Neural progenitor cell (in vitro differentiated cells): ENCODE measurements around the gene PRRT2. TPM values are rescaled to one million over a fixed set of nuclear protein-coding genes. Genes with fewer than 3 reads are reported as not detected.

ENCODE experiments used
- DNase-seq: peaks from one replicate; pipeline ENCODE4 v3.0.0-alpha.2; 2016; ENCODE audit warnings: low spot score
- H2AFZ ChIP-seq: fragments of 200-600 bp; sonication (generic); replicated peaks from 2 replicates; pipeline ENCODE4 v1.6.1; 2016; ENCODE audit warnings: antibody characterized with exemption
- H3F3A ChIP-seq: fragments of 200-600 bp; sonication (generic); 2 replicates; pipeline ENCODE4 v1.6.1; 2016; ENCODE audit warnings: antibody characterized with exemption, low read depth
- H3K27ac ChIP-seq: fragments of 200-600 bp; sonication (generic); 2 replicates; pipeline ENCODE4 v1.5.1; 2016; ENCODE audit warnings: mild to moderate bottlenecking
- H3K27me3 ChIP-seq: fragments of 200-600 bp; sonication (generic); 2 replicates; pipeline ENCODE4 v1.6.1; 2016; ENCODE audit warnings: mild to moderate bottlenecking, moderate library complexity
- H3K36me3 ChIP-seq: fragments of 200-600 bp; sonication (generic); 2 replicates; pipeline ENCODE4 v1.5.1; 2016
- H3K4me1 ChIP-seq: fragments of 200-600 bp; sonication (generic); 2 replicates; pipeline ENCODE4 v1.6.1; 2016; ENCODE audit warnings: mixed run types
- H3K4me2 ChIP-seq: fragments of 200-600 bp; sonication (generic); 2 replicates; pipeline ENCODE4 v1.6.1; 2016
- H3K4me3 ChIP-seq: fragments of 200-600 bp; sonication (generic); 2 replicates; pipeline ENCODE4 v1.5.1; 2016
- H3K79me2 ChIP-seq: fragments of 200-600 bp; sonication (generic); 2 replicates; pipeline ENCODE4 v1.6.1; 2016; ENCODE audit warnings: low read depth
- H3K9ac ChIP-seq: fragments of 200-600 bp; sonication (generic); 2 replicates; pipeline ENCODE4 v1.6.1; 2016
- H3K9me3 ChIP-seq: fragments of 200-600 bp; sonication (generic); 2 replicates; pipeline ENCODE4 v1.5.1; 2016; ENCODE audit warnings: low read depth
- H4K20me1 ChIP-seq: fragments of 200-600 bp; sonication (generic); 2 replicates; pipeline ENCODE4 v1.6.1; 2016; ENCODE audit warnings: low read depth
- H3K27ac Mint-ChIP-seq: 3 replicates; pipeline ENCODE4 v1.8.0; 2021; ENCODE audit warnings: mixed read lengths
- H3K27me3 Mint-ChIP-seq: 2 replicates; pipeline ENCODE4 v1.8.0; 2022; ENCODE audit warnings: low read depth, mild to moderate bottlenecking, inconsistent platforms, moderate library complexity, mixed read lengths; ENCODE audit not compliant: insufficient read depth
- H3K36me3 Mint-ChIP-seq: 3 replicates; pipeline ENCODE4 v1.8.0; 2021; ENCODE audit warnings: mixed read lengths
- H3K4me1 Mint-ChIP-seq: 3 replicates; pipeline ENCODE4 v1.8.0; 2021; ENCODE audit warnings: mixed read lengths
- H3K4me3 Mint-ChIP-seq: 3 replicates; pipeline ENCODE4 v1.8.0; 2021; ENCODE audit warnings: mild to moderate bottlenecking, moderate library complexity, mixed read lengths
- H3K9me3 Mint-ChIP-seq: 3 replicates; pipeline ENCODE4 v1.8.0; 2020; ENCODE audit warnings: mixed read lengths
- EZH2 ChIP-seq: fragments of 200-600 bp; sonication (generic); IDR thresholded peaks from 2 replicates; pipeline ENCODE4 v1.6.1; 2017; ENCODE audit warnings: antibody characterized with exemption, mild to moderate bottlenecking, moderate library complexity
- EZH2phosphoT487 ChIP-seq: fragments of 200-600 bp; sonication (generic); IDR thresholded peaks from 2 replicates; pipeline ENCODE4 v1.6.1; 2017; ENCODE audit warnings: antibody characterized with exemption
- total RNA-seq: library from RNA; depleted of rRNA; stranded (reverse); fragments of >200 nt; gene quantifications from 2 replicates; pipeline ENCODE4 v1.2.3, GENCODE V29; 2015; ENCODE audit warnings: low replicate concordance
- TF ChIP-seq, protein P1 (sequence below): fragments of 200-600 bp; sonication (generic); IDR thresholded peaks from 2 replicates; pipeline ENCODE4 v1.5.1; 2017; ENCODE audit warnings: antibody characterized with exemption, mild to moderate bottlenecking

PRRT2 gene
- total RNA-seq, 1 donor from 2014 or later, result 23.5 TPM

DNA sequence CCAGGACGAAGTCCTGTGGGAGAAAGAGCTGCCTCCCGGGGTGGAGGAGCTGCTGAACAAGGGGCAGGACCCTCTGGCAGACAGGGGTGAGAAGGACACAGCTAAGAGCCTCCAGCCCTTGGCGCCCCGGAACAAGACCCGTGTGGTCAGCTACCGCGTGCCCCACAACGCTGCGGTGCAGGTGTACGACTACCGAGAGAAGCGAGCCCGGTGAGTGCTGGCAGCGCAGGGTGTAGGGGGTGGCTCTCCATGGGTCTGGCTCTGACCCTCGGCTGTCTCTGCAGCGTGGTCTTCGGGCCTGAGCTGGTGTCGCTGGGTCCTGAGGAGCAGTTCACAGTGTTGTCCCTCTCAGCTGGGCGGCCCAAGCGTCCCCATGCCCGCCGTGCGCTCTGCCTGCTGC lies 29.6 kb downstream of the PRRT2 start:
- TF ChIP-seq EZH2phosphoT487, result no peak
- Histone ChIP-seq H3K9ac (no peak overlapping the region), H3K4me3 (no peak overlapping the region), H3F3A (no peaks in the 10 kb centered on the region), H3K27ac (no peak overlapping the region), H3K36me3 (no peaks in the 10 kb centered on the region), H4K20me1 (no peaks in the 10 kb centered on the region), H3K4me2 (no peak overlapping the region), H3K4me1 (no peaks in the 10 kb centered on the region), H3K9me3 (no peaks in the 10 kb centered on the region), H2AFZ (no peak overlapping the region), H3K79me2 (no peaks in the 10 kb centered on the region), H3K27me3 (no peaks in the 10 kb centered on the region)
- no peaks in the 10 kb centered on the region for H3K4me1 Mint-ChIP-seq
- H3K4me3 Mint-ChIP-seq, result no peak overlapping the region
- no peaks in the 10 kb centered on the region for H3K9me3 Mint-ChIP-seq
- no peak for DNase-seq
- no peaks in the 10 kb centered on the region for H3K36me3 Mint-ChIP-seq
- no peak overlapping the region for H3K27ac Mint-ChIP-seq
- H3K27me3 Mint-ChIP-seq, result peaks cover 4% of the 10 kb centered on the region

DNA sequence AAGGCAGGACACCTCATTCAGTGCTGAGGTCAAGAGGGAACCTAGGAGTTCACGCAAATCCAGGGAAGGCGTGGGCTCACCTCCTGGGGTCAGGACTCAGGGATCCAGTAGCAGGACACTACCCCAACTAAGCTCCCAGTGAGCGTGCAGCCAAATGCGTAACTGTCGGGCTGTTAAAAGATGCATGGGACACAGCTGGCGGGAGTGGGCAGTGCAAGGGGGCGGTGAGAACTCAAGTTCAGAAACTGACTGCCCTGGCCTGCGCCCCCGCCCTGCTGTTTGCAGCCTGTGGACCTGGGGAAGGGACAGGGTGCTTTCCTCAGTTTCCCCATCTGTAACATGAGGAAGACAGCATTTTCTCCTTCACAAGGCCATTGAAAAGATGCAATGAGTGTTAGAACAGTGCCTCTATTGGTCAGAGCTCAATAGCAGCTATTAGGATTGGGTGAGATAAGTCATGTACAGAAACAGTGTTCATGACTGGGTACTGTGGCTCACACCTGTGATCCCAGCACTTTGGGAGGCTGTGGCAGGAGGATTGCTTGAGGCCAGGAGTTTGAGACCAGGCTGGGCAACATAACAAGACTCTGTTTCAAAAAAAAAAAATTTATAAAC lies 30.8 kb downstream of the PRRT2 start:
- no peak overlapping the region for H2AFZ ChIP-seq
- TF ChIP-seq EZH2 (no peak), EZH2phosphoT487 (no peak)
- TF ChIP-seq, protein P1, sequence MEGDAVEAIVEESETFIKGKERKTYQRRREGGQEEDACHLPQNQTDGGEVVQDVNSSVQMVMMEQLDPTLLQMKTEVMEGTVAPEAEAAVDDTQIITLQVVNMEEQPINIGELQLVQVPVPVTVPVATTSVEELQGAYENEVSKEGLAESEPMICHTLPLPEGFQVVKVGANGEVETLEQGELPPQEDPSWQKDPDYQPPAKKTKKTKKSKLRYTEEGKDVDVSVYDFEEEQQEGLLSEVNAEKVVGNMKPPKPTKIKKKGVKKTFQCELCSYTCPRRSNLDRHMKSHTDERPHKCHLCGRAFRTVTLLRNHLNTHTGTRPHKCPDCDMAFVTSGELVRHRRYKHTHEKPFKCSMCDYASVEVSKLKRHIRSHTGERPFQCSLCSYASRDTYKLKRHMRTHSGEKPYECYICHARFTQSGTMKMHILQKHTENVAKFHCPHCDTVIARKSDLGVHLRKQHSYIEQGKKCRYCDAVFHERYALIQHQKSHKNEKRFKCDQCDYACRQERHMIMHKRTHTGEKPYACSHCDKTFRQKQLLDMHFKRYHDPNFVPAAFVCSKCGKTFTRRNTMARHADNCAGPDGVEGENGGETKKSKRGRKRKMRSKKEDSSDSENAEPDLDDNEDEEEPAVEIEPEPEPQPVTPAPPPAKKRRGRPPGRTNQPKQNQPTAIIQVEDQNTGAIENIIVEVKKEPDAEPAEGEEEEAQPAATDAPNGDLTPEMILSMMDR, result no peak

DNA sequence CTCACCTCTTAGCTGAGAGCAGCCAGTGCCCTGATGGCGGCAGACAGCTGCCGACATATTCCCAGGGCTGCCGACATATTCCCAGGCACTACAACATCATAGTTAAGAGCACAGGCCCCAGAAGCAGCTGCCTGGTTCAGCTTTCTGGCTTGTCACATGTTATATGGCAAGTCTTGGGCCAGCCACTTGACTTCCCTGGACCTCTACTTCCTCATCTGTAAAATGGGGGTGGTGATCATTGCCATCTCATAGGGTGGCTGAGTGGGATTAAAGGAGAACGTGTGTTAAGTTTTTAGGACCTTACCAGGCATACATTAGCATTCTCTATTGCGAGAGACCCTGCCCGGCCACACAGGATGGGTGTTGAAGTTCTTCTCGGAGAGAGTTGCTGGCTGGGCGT lies 31.9 kb downstream of the PRRT2 start:
- Mint-ChIP-seq H3K9me3 (no peaks in the 10 kb centered on the region), H3K4me3 (no peak overlapping the region), H3K27ac (no peak overlapping the region)

More for the DNA sequence above, 30.8 kb downstream of the PRRT2 start:
- Histone ChIP-seq H3F3A (no peaks in the 10 kb centered on the region), H3K79me2 (no peaks in the 10 kb centered on the region), H3K4me3 (no peak overlapping the region), H3K27ac (no peak overlapping the region), H3K4me2 (no peak overlapping the region), H3K36me3 (no peaks in the 10 kb centered on the region), H3K9ac (no peak overlapping the region), H3K9me3 (no peaks in the 10 kb centered on the region), H3K4me1 (no peaks in the 10 kb centered on the region), H4K20me1 (no peaks in the 10 kb centered on the region), H3K27me3 (no peaks in the 10 kb centered on the region)
- Mint-ChIP-seq H3K36me3 (no peaks in the 10 kb centered on the region), H3K4me1 (no peaks in the 10 kb centered on the region), H3K27me3 (peaks cover 8% of the 10 kb centered on the region), H3K27ac (no peak overlapping the region), H3K9me3 (no peaks in the 10 kb centered on the region), H3K4me3 (no peak overlapping the region)
- DNase-seq, result no peak

More for the DNA sequence above, 31.9 kb downstream of the PRRT2 start:
- Histone ChIP-seq H3K27ac (no peak overlapping the region), H3K9ac (no peak overlapping the region), H4K20me1 (no peaks in the 10 kb centered on the region), H3F3A (no peaks in the 10 kb centered on the region), H3K9me3 (no peaks in the 10 kb centered on the region), H3K4me3 (no peak overlapping the region), H2AFZ (no peak overlapping the region), H3K36me3 (no peaks in the 10 kb centered on the region), H3K27me3 (no peaks in the 10 kb centered on the region), H3K79me2 (no peaks in the 10 kb centered on the region), H3K4me1 (no peaks in the 10 kb centered on the region), H3K4me2 (no peak overlapping the region)
- Mint-ChIP-seq H3K27me3 (peaks cover 6% of the 10 kb centered on the region), H3K36me3 (no peaks in the 10 kb centered on the region), H3K4me1 (no peaks in the 10 kb centered on the region)
- no peak for DNase-seq
- TF ChIP-seq EZH2phosphoT487 (no peak), EZH2 (no peak)
- TF ChIP-seq, protein P1, result no peak
